Adrenal gland (tissue), 5 donors: ENCODE results near the gene ARHGEF10L.

Experiments
- CTCF ChIP-seq, 6 experiments: fragments of 450-650 bp in 4 of 6; fragments of 200-600 bp in 2 of 6; sonication (generic) in 1 of 6; IDR thresholded peaks; 1 replicate in 5 of 6; 2 replicates in 1 of 6; pipeline versions ENCODE4 v1.5.1 to v1.8.0; 2016 to 2021; ENCODE audit warnings: antibody characterized with exemption in 6 of 6, mild to moderate bottlenecking in 2 of 6, moderate library complexity in 1 of 6
- POLR2A ChIP-seq, 2 donors: fragments of 450-650 bp; IDR thresholded peaks; one replicate each; pipeline ENCODE4 v1.6.1; 2017; ENCODE audit warnings: antibody characterized with exemption in 2 of 2, mild to moderate bottlenecking in 2 of 2, moderate library complexity in 1 of 2
- donor health status: DM: no; HTN: no; CAD: no.

- no peak for TF ChIP-seq CTCF (IDR thresholded peaks at IDR 0.05)
- no peak for TF ChIP-seq POLR2A (IDR thresholded peaks at IDR 0.05)
Observed at GRCh38 chr1:17636612-17637011, 97.1 kb downstream of the ARHGEF10L start.
